ENCODE results near the gene SCAF11.

GRCh38 chr12:45895961-45896360, 94.4 kb downstream of the SCAF11 start:
- no peak for TF ChIP-seq CTCF (conservative IDR thresholded peaks at IDR 0.05; ENCODE audit: low read depth, low read length)
- no peak for TF ChIP-seq EZH2 (IDR thresholded peaks at IDR 0.05; ENCODE audit: low read length, unreplicated experiment)
- no peak for TF ChIP-seq EZH2phosphoT487 (IDR thresholded peaks at IDR 0.05; ENCODE audit: borderline replicate concordance, low read length)
